PC-9 (cell line): ENCODE data around the gene CRYAA.

Source experiments
- CTCF ChIP-seq: fragments of 200-600 bp; sonication (generic); conservative IDR thresholded peaks from 2 replicates; pipeline ENCODE4 v1.6.1; 2017; ENCODE audit warnings: mixed run types, antibody characterized with exemption, mild to moderate bottlenecking, moderate library complexity
- EZH2 ChIP-seq: fragments of 200-600 bp; sonication (generic); IDR thresholded peaks from 2 replicates; pipeline ENCODE4 v1.8.0; 2017; ENCODE audit warnings: antibody characterized with exemption, low read depth

DNA sequence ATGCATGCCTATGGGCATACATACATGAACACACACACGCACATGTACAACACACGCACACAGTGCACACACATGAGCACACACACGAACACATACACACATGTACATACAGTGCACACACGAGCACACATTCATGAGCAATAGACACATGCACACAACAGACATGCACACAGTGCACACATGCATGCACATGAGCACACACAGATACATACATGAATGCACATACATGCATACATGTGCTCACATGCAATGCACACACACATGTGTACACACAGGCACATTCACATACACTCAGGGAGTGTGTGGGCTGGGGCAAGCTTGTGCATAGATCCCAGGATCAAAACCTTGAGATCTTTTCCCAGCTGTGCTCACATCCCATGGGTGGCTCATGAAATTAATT is 18.9 kb downstream of the CRYAA start:
- TF ChIP-seq CTCF, result no peak
- no peak for TF ChIP-seq EZH2
